SK-N-SH treated with all-trans-retinoic acid at 6 μM for 48 hours (cell line): ENCODE data around the gene PPARG.

Experiments used
- ATAC-seq: fragments of 200-7000 bp; cut with Tn5 transposase; 3 replicates; pipeline ENCODE4 v1.9.1; 2020; ENCODE audit warnings: mild to moderate bottlenecking, moderate library complexity
- ARNTL ChIP-seq: fragments of 450-650 bp; formaldehyde crosslinking; IDR thresholded peaks from 2 replicates; pipeline ENCODE4 v1.5.0; 2020; ENCODE audit warnings: low read depth, mild to moderate bottlenecking, moderate library complexity, borderline replicate concordance
- BACH2 ChIP-seq: fragments of 250-450 bp; sonication (Bioruptor Pico); IDR thresholded peaks from 2 replicates; pipeline ENCODE4 v1.9.0; 2021; ENCODE audit warnings: mild to moderate bottlenecking, borderline replicate concordance
- CREB5 ChIP-seq: fragments of 250-450 bp; sonication (Bioruptor Pico); IDR thresholded peaks from 2 replicates; pipeline ENCODE4 v1.5.1; 2020; ENCODE audit warnings: low read depth, mild to moderate bottlenecking, moderate library complexity
- CSDC2 ChIP-seq: fragments of 250-450 bp; sonication (Bioruptor Pico); IDR thresholded peaks from 2 replicates; pipeline ENCODE4 v1.5.0; 2020; ENCODE audit warnings: mild to moderate bottlenecking, moderate library complexity
- CSRNP3 ChIP-seq: fragments of 250-450 bp; sonication (Bioruptor Pico); IDR thresholded peaks from 2 replicates; pipeline ENCODE4 v1.5.1; 2021; ENCODE audit warnings: mild to moderate bottlenecking, moderate library complexity
- ESRRG ChIP-seq: fragments of 250-450 bp; sonication (Bioruptor Pico); IDR thresholded peaks from 2 replicates; pipeline ENCODE4 v1.6.1; 2021; ENCODE audit warnings: mild to moderate bottlenecking
- GLIS3 ChIP-seq: fragments of 250-450 bp; sonication (Bioruptor Pico); IDR thresholded peaks from 2 replicates; pipeline ENCODE4 v1.5.0; 2020; ENCODE audit warnings: mild to moderate bottlenecking, moderate library complexity
- ISL1 ChIP-seq: fragments of 250-450 bp; sonication (Bioruptor Pico); IDR thresholded peaks from 2 replicates; pipeline ENCODE4 v2.1.2; 2022; ENCODE audit warnings: mild to moderate bottlenecking, moderate library complexity
- OSR1 ChIP-seq: fragments of 250-450 bp; sonication (Bioruptor Pico); IDR thresholded peaks from 2 replicates; pipeline ENCODE4 v1.8.0; 2022; ENCODE audit warnings: moderate library complexity, mild to moderate bottlenecking, inconsistent platforms
- PATZ1 ChIP-seq: fragments of 250-450 bp; sonication (Bioruptor Pico); IDR thresholded peaks from 2 replicates; pipeline ENCODE4 v1.8.0; 2020; ENCODE audit warnings: mild to moderate bottlenecking, moderate library complexity, borderline replicate concordance
- POU6F1 ChIP-seq: fragments of 250-450 bp; sonication (Bioruptor Pico); IDR thresholded peaks from 2 replicates; pipeline ENCODE4 v1.8.0; 2021; ENCODE audit warnings: low read depth, mild to moderate bottlenecking, moderate library complexity, borderline replicate concordance
- PPARA ChIP-seq: fragments of 250-450 bp; sonication (Bioruptor Pico); IDR thresholded peaks from 2 replicates; pipeline ENCODE4 v1.5.0; 2020; ENCODE audit warnings: mild to moderate bottlenecking, borderline replicate concordance
- RARB ChIP-seq: fragments of 250-450 bp; sonication (Bioruptor Pico); IDR thresholded peaks from 2 replicates; pipeline ENCODE4 v1.8.0; 2021; ENCODE audit warnings: mild to moderate bottlenecking, moderate library complexity
- SNAI2 ChIP-seq: fragments of 250-450 bp; sonication (Bioruptor Pico); IDR thresholded peaks from 2 replicates; pipeline ENCODE4 v1.5.0; 2020; ENCODE audit warnings: mild to moderate bottlenecking, moderate library complexity
- TCF4 ChIP-seq: fragments of 250-450 bp; sonication (Bioruptor Pico); IDR thresholded peaks from 2 replicates; pipeline ENCODE4 v1.8.0; 2021; ENCODE audit warnings: mild to moderate bottlenecking, moderate library complexity, borderline replicate concordance
- TOX ChIP-seq: fragments of 250-450 bp; sonication (Bioruptor Pico); IDR thresholded peaks from 2 replicates; pipeline ENCODE4 v1.8.0; 2021; ENCODE audit warnings: mild to moderate bottlenecking, moderate library complexity, borderline replicate concordance
- TSHZ2 ChIP-seq: fragments of 250-450 bp; sonication (Bioruptor Pico); IDR thresholded peaks from 2 replicates; pipeline ENCODE4 v1.5.0; 2020; ENCODE audit warnings: mild to moderate bottlenecking, moderate library complexity
- ZC3H10 ChIP-seq: fragments of 250-450 bp; sonication (Bioruptor Pico); IDR thresholded peaks from 2 replicates; pipeline ENCODE4 v1.5.1; 2021; ENCODE audit warnings: mild to moderate bottlenecking, moderate library complexity
- ZFP3 ChIP-seq: fragments of 250-450 bp; sonication (Bioruptor Pico); IDR thresholded peaks from 2 replicates; pipeline ENCODE4 v1.5.0; 2020; ENCODE audit warnings: mild to moderate bottlenecking, moderate library complexity
- ZFP30 ChIP-seq: fragments of 450-650 bp; formaldehyde crosslinking; IDR thresholded peaks from 2 replicates; pipeline ENCODE4 v1.5.0; 2022; ENCODE audit warnings: mild to moderate bottlenecking, moderate library complexity
- ZNF565 ChIP-seq: fragments of 450-650 bp; formaldehyde crosslinking; conservative IDR thresholded peaks from 2 replicates; pipeline ENCODE4 v1.5.0; 2020; ENCODE audit warnings: low read depth, mild to moderate bottlenecking, moderate library complexity
- ZNF70 ChIP-seq: fragments of 450-650 bp; formaldehyde crosslinking; IDR thresholded peaks from 2 replicates; pipeline ENCODE4 v1.5.0; 2020; ENCODE audit warnings: mild to moderate bottlenecking, moderate library complexity
- ZNF8 ChIP-seq: fragments of 450-650 bp; formaldehyde crosslinking; IDR thresholded peaks from 2 replicates; pipeline ENCODE4 v1.5.0; 2020; ENCODE audit warnings: mild to moderate bottlenecking, moderate library complexity

The PPARG gene

GRCh38 chr3:12345141-12345561 is 56.3 kb downstream of the PPARG start:
- ATAC-seq: no peak
- TF ChIP-seq ZNF70 (CRISPR knock-in tag): no peak
- TF ChIP-seq BACH2 (CRISPR knock-in tag): no peak
- TF ChIP-seq OSR1 (CRISPR knock-in tag): no peak
- no peak for TF ChIP-seq ZFP3 (CRISPR knock-in tag)
- no peak for TF ChIP-seq SNAI2 (CRISPR knock-in tag)
- TF ChIP-seq ZNF565 (CRISPR knock-in tag): no peak
- TF ChIP-seq RARB (CRISPR knock-in tag): no peak
- peak; percentile 62; the same call in 1 of the 2 replicates for TF ChIP-seq CREB5
- no peak for TF ChIP-seq PPARA (CRISPR knock-in tag)
- TF ChIP-seq CSDC2 (CRISPR knock-in tag): no peak
- TF ChIP-seq TOX (CRISPR knock-in tag): 0 out of 2 replicates have a peak, but pooled peaks have one; percentile 10
- TF ChIP-seq ESRRG: no peak
- no peak for TF ChIP-seq ZNF8
- 0 out of 2 replicates have a peak, but pooled peaks have one; percentile 10 for TF ChIP-seq POU6F1 (CRISPR knock-in tag)
- TF ChIP-seq CSRNP3: no peak
- no peak for TF ChIP-seq ZFP30 (CRISPR knock-in tag)
- TF ChIP-seq PATZ1 (CRISPR knock-in tag): no peak
- TF ChIP-seq ARNTL (CRISPR knock-in tag): no peak
- peak; percentile 78 for TF ChIP-seq ISL1 (CRISPR knock-in tag)
- TF ChIP-seq TSHZ2 (CRISPR knock-in tag): no peak
- TF ChIP-seq ZC3H10 (CRISPR knock-in tag): 0 out of 2 replicates have a peak, but pooled peaks have one; percentile 9
- TF ChIP-seq GLIS3: no peak
- TF ChIP-seq TCF4 (CRISPR knock-in tag): no peak

- ATAC-seq: no peak
- TF ChIP-seq ZNF8 (no peak), RARB (CRISPR knock-in tag) (no peak), PATZ1 (CRISPR knock-in tag) (no peak), CSDC2 (CRISPR knock-in tag) (no peak), TOX (CRISPR knock-in tag) (no peak), CREB5 (peak; percentile 1; the same call in 1 of the 2 replicates), ZFP3 (CRISPR knock-in tag) (no peak)
Observed at GRCh38 chr3:12345584-12346494, 57.0 kb downstream of the PPARG start.
